ENCODE data around the gene NEURL3. TPM values are rescaled to one million over a fixed set of nuclear protein-coding genes. Genes with fewer than 3 reads are reported as not detected.
A peak's percentile ranks its signal among the peaks of the same experiment; 100 is the strongest.
"Not testable (repeated sequence)": the region's sequence is repeated elsewhere in the genome, so short reads cannot be mapped to it uniquely, and the experiment has no call there.

Gene NEURL3
- total RNA-seq, 2 donors from 2014 or later = 40.7 to 71.2 TPM

GRCh38 chr2:96464061-96464460, 41.1 kb downstream of the NEURL3 start:
- no peak overlapping the region for H3K4me3 ChIP-seq
- no peaks in the 10 kb centered on the region for H3K36me3 ChIP-seq (replicated peaks in 1 of 2; ENCODE audit: insufficient read depth in 1 of 2, low read depth in 2 of 2)
- no peaks in the 10 kb centered on the region for H3K9me3 ChIP-seq
- DNase-seq = no peak
- no peaks in the 10 kb centered on the region for H3K27me3 ChIP-seq
- H3K27ac ChIP-seq = no peak overlapping the region
- no peak for ATAC-seq
- intact Hi-C loops (cut with DNase I) = no loop called here
- WGBS, 2 donors = 88 to 95% methylated on average over 3 of the region's 3 CpGs
- no peak for TF ChIP-seq POLR2A (IDR thresholded peaks at IDR 0.05)
- no peak for TF ChIP-seq CTCF (IDR thresholded peaks at IDR 0.05)
- H3K4me1 ChIP-seq = no peaks in the 10 kb centered on the region

GRCh38 chr2:96463119-96463518, 42.0 kb downstream of the NEURL3 start:
- ATAC-seq (no peak), DNase-seq (no peak)
- H3K9me3 ChIP-seq = no peaks in the 10 kb centered on the region
- intact Hi-C loops (cut with DNase I) = no loop called here
- H3K27ac ChIP-seq = no peak overlapping the region
- H3K4me1 ChIP-seq = no peaks in the 10 kb centered on the region
- no peaks in the 10 kb centered on the region for H3K27me3 ChIP-seq
- WGBS, 2 donors = 61 to 77% methylated on average over 2 of the region's 2 CpGs
- no peak overlapping the region for H3K4me3 ChIP-seq
- TF ChIP-seq CTCF (IDR thresholded peaks at IDR 0.05) (no peak), POLR2A (IDR thresholded peaks at IDR 0.05) (no peak)
- H3K36me3 ChIP-seq (replicated peaks in 1 of 2; ENCODE audit: insufficient read depth in 1 of 2, low read depth in 2 of 2) = no peaks in the 10 kb centered on the region

DNA sequence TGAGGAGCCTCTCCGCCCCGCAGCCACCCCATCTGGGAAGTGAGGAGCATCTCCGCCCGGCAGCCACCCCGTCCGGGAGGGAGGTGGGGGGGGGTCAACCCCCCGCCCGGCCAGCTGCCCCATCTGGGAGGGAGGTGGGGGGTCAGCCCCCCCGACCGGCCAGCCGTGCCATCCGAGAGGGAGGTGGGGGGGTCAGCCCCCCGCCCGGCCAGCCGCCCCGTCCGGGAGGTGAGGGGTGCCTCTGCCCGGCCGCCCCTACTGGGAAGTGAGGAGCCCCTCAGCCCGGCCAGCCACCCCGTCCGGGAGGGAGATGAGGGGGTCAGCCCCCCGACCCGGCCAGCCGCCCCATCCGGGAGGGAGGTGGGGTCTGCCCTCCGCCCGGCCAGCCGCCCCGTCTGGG, 43.5 kb downstream of the NEURL3 start:
- DNase-seq; ATAC-seq; H3K4me3 ChIP-seq; H3K36me3 ChIP-seq (replicated peaks in 1 of 2; ENCODE audit: insufficient read depth in 1 of 2, low read depth in 2 of 2); H3K27ac ChIP-seq; H3K4me1 ChIP-seq; intact Hi-C loops (cut with DNase I); H3K27me3 ChIP-seq; H3K9me3 ChIP-seq: not testable (repeated sequence)
- no CpG with 5 or more reads among the region's 30 CpGs for WGBS, 2 donors

- TF ChIP-seq POLR2A (IDR thresholded peaks at IDR 0.05) (no peak), CTCF (IDR thresholded peaks at IDR 0.05) (no peak)
- WGBS, 2 donors = 67 to 74% methylated on average over 6 of the region's 6 CpGs
- no peak for ATAC-seq
These were observed 53.1 kb downstream of the NEURL3 start for GRCh38 chr2:96452053-96452452.

DNA sequence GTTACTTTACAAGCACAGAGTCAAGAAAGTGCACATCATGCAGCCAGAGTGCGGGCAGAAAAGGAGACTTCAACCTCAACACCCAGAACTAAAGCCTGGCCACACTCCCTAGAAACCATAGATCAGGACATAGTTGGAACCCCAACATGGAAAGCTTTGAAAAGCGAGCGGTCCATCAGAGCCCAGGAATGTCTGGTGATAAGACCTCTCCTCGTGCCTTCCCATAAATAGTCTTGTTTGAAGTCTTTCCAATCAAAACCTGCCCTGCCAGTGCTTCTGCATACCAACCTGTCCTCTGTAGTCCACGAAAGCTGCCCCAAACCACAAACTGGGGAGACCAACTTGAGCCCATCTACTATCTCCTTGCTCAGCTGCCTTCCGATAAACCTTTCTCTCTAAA, 55.5 kb downstream of the NEURL3 start:
- Histone ChIP-seq H3K27me3 (no peaks in the 10 kb centered on the region), H3K4me1 (peaks cover 4% of the 10 kb centered on the region), H3K9me3 (no peaks in the 10 kb centered on the region), H3K36me3 (replicated peaks in 1 of 2; ENCODE audit: insufficient read depth in 1 of 2, low read depth in 2 of 2) (no peaks in the 10 kb centered on the region), H3K4me3 (no peak overlapping the region), H3K27ac (peak overlapping the region in 2 of 4 donors; percentile 16 to 32)
- WGBS, 2 donors = 57 to 60% methylated on average over 6 of the region's 6 CpGs
- ATAC-seq = peak; percentile 48
- DNase-seq = no peak
- intact Hi-C loops (cut with DNase I) = no loop called here
- no peak for TF ChIP-seq CTCF (IDR thresholded peaks at IDR 0.05)
- no peak for TF ChIP-seq POLR2A (IDR thresholded peaks at IDR 0.05)

More at GRCh38 chr2:96452053-96452452, 53.1 kb downstream of the NEURL3 start:
- H3K4me1 ChIP-seq = peaks cover 4% of the 10 kb centered on the region
- H3K4me3 ChIP-seq = no peak overlapping the region
- intact Hi-C loops (cut with DNase I) = no loop called here
- no peak for DNase-seq
- H3K27ac ChIP-seq = no peak overlapping the region
- H3K9me3 ChIP-seq = no peaks in the 10 kb centered on the region
- no peaks in the 10 kb centered on the region for H3K36me3 ChIP-seq (replicated peaks in 1 of 2; ENCODE audit: insufficient read depth in 1 of 2, low read depth in 2 of 2)
- no peaks in the 10 kb centered on the region for H3K27me3 ChIP-seq
